GM13976 (cell line): ENCODE data around the gene TRAPPC1.
A peak's percentile ranks its signal among the peaks of the same experiment; 100 is the strongest.

Experiments used
- DNase-seq: peaks from one replicate; pipeline ENCODE4 v3.0.0; 2012; ENCODE audit warnings: low spot score
- in situ Hi-C: fragments of 300-500 bp; cut with MboI; formaldehyde crosslinking; loops from one replicate; pipeline ENCODE4 v1.12.0; 2022; ENCODE audit warnings: low sequenced_read_pairs, mixed read lengths, inconsistent platforms; ENCODE audit not compliant: unreplicated experiment
- TF ChIP-seq, protein P1 (sequence below): IDR thresholded peaks from 2 replicates; pipeline ENCODE4 v1.5.1; 2012; ENCODE audit warnings: borderline replicate concordance, mild to moderate bottlenecking; ENCODE audit not compliant: insufficient read depth; ENCODE audit errors: extremely low read depth, missing control alignments, control extremely low read depth

The TRAPPC1 gene

DNA sequence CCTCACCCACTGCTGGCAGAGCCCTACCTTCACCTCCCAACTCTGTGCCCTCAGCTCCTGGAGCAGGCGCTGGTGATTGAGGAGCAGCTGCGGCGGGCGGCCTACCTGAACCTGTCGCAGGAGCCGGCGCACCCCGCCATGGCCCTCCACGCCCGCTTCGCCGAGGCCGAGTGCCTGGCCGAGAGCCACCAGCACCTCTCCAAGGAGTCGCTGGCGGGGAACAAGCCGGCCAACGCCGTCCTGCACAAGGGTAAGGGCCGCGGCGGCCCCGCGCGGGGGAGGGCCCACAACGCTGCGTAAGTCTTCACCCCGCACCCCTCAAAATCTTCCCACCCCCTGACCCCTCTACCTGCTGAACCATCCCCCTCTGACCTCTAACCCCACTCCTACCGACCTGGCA lies 22.7 kb downstream of the TRAPPC1 start:
- in situ Hi-C loops = no loop called here
- no peak for DNase-seq
- TF ChIP-seq, protein P1, sequence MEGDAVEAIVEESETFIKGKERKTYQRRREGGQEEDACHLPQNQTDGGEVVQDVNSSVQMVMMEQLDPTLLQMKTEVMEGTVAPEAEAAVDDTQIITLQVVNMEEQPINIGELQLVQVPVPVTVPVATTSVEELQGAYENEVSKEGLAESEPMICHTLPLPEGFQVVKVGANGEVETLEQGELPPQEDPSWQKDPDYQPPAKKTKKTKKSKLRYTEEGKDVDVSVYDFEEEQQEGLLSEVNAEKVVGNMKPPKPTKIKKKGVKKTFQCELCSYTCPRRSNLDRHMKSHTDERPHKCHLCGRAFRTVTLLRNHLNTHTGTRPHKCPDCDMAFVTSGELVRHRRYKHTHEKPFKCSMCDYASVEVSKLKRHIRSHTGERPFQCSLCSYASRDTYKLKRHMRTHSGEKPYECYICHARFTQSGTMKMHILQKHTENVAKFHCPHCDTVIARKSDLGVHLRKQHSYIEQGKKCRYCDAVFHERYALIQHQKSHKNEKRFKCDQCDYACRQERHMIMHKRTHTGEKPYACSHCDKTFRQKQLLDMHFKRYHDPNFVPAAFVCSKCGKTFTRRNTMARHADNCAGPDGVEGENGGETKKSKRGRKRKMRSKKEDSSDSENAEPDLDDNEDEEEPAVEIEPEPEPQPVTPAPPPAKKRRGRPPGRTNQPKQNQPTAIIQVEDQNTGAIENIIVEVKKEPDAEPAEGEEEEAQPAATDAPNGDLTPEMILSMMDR = no peak

- TF ChIP-seq, protein P1 = no peak
- in situ Hi-C loops = no loop called here
- DNase-seq = no peak
Observed at GRCh38 chr17:7903154-7904103, 28.3 kb downstream of the TRAPPC1 start.

DNA sequence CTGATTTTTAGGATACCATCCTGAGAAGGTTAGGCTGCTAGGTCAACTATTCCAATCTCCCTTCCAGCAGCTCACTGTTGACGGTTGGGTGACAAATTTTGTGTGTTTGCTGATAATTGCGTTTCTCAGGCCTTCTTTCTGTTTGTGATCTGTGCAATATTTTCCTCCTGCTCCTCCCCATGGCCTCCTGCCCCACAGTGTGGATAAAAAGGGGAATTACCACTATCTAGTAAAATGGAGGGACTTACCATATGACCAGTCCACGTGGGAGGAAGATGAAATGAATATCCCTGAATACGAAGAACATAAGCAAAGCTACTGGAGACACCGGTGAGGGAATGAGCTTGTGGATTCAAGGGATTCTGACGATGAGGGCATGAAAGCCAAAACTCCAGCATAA lies 34.0 kb downstream of the TRAPPC1 start:
- in situ Hi-C loops = no loop called here

GRCh38 chr17:7897090-7897489 lies 34.7 kb downstream of the TRAPPC1 start:
- in situ Hi-C loops = no loop called here
- TF ChIP-seq, protein P1 = no peak
- no peak for DNase-seq

More for the DNA sequence above, 34.0 kb downstream of the TRAPPC1 start:
- DNase-seq = no peak
- TF ChIP-seq, protein P1 = peak; percentile 15

GRCh38 chr17:7894866-7895265 lies 36.9 kb downstream of the TRAPPC1 start:
- in situ Hi-C loops = no loop called here
- DNase-seq = no peak
- TF ChIP-seq, protein P1 = no peak

DNA sequence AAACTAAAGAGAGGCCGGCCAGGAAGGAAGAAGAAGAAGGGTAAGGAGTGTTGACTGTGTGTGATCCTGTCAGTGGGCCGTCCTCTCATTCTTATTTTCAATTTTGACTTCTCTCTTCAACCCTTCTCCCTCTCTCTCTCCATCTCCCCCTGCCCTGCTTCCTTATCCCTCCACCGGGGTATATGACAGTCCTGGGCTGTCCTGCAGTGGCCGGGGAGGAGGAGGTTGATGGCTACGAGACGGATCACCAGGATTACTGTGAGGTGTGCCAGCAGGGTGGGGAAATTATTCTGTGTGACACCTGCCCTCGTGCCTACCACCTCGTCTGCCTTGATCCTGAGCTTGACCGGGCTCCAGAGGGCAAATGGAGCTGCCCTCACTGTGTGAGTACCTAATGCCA lies 37.5 kb downstream of the TRAPPC1 start:
- no peak for DNase-seq
- TF ChIP-seq, protein P1 = no peak
- in situ Hi-C loops = no loop called here
